Prostate gland (tissue), 2 donors: Measurements from ENCODE around the gene RBM33.

ENCODE experiments used
- CTCF ChIP-seq, 4 experiments: fragments of 200-600 bp in 2 of 4; fragments of 450-650 bp in 2 of 4; sonication (generic) in 2 of 4; IDR thresholded peaks; 1 replicate in 3 of 4; 2 replicates in 1 of 4; pipeline ENCODE4 v1.5.1; 2016 to 2019; ENCODE audit warnings: antibody characterized with exemption in 4 of 4, mild to moderate bottlenecking in 2 of 4, moderate library complexity in 2 of 4
- POLR2A ChIP-seq: fragments of 450-650 bp; IDR thresholded peaks from one replicate; pipeline ENCODE4 v1.6.1; 2016; ENCODE audit warnings: antibody characterized with exemption, mild to moderate bottlenecking
- POLR2AphosphoS5 ChIP-seq: sonication (generic); formaldehyde crosslinking; IDR thresholded peaks from one replicate; pipeline ENCODE4 v1.6.1; 2017; ENCODE audit warnings: antibody characterized with exemption

GRCh38 chr7:155776606-155777005, 132.1 kb downstream of the RBM33 start:
- TF ChIP-seq CTCF (IDR thresholded peaks at IDR 0.05), result no peak
- no peak for TF ChIP-seq POLR2A
- no peak for TF ChIP-seq POLR2AphosphoS5
